ENCODE results near the gene LHFPL2. TPM values are rescaled to one million over a fixed set of nuclear protein-coding genes. Genes with fewer than 3 reads are reported as not detected.

LHFPL2 gene
- total and polyA plus RNA-seq, 9 of the 15 experiments (the other 6 are each of a cell fraction or from before 2014, with no cell fraction given) = 1.0 to 6.6 (median 4.6) TPM

GRCh38 chr5:78677777-78678668 lies 29.5 kb upstream of the LHFPL2 start (continued):
- TF ChIP-seq IRF9 (tag; IDR thresholded peaks at IDR 0.05) = 0 out of 2 replicates have a peak, but pooled peaks have one; percentile 12
- 0 out of 4 replicates have a peak, but pooled peaks of 1 of the 2 experiments have one; percentile 38 for TF ChIP-seq FOXA3 (CRISPR knock-in tag; conservative IDR thresholded peaks at IDR 0.05 in 1 of 2, IDR thresholded peaks at IDR 0.05 in 1 of 2)
- peak in 1 of 2 experiments; percentile 58 for TF ChIP-seq AFF1 (IDR thresholded peaks at IDR 0.05; ENCODE audit: low read depth in 1 of 2, partially characterized antibody in 2 of 2)
- TF ChIP-seq ZNF766 (CRISPR knock-in tag; conservative IDR thresholded peaks at IDR 0.05) = peak; percentile 99
- peak; percentile 56; the same call in 1 of the 2 replicates for TF ChIP-seq ZNF584 (CRISPR knock-in tag; IDR thresholded peaks at IDR 0.05; ENCODE audit: low read depth)
- peak in 1 of 2 experiments; percentile 57; a peak in 1 of 4 replicates for TF ChIP-seq SRF (CRISPR knock-in tag; IDR thresholded peaks at IDR 0.05)
- no peak for TF ChIP-seq NUFIP1 (IDR thresholded peaks at IDR 0.05; ENCODE audit: partially characterized antibody)
- peak; percentile 80 to 86; a peak in 2 of 4 replicates for TF ChIP-seq TRIM24 (IDR thresholded peaks at IDR 0.05)
- TF ChIP-seq SMARCE1 (IDR thresholded peaks at IDR 0.05) = peak; percentile 60; the same call in 1 of the 2 replicates
- TF ChIP-seq NBN (IDR thresholded peaks at IDR 0.05; ENCODE audit: low read depth) = peak; percentile 56; the same call in 1 of the 2 replicates
- no peak for TF ChIP-seq MXI1 (IDR thresholded peaks at IDR 0.05; ENCODE audit: low read depth, low read length)
- TF ChIP-seq RBFOX2 (IDR thresholded peaks at IDR 0.05; ENCODE audit: low read depth, low read length) = peak; percentile 51
- peak; percentile 78 for TF ChIP-seq FOSL1 (tag; conservative IDR thresholded peaks at IDR 0.05)
- TF ChIP-seq EP400 (IDR thresholded peaks at IDR 0.05) = peak; percentile 61
- TF ChIP-seq ARNT (IDR thresholded peaks at IDR 0.05) = peak in 1 of 2 experiments; percentile 91; a peak in 1 of 4 replicates
- no peak for TF ChIP-seq ZBTB1 (CRISPR knock-in tag; IDR thresholded peaks at IDR 0.05; ENCODE audit: borderline replicate concordance, low read depth)
- 0 out of 2 replicates have a peak, but pooled peaks have one; percentile 22 for TF ChIP-seq ZNF592 (IDR thresholded peaks at IDR 0.05)

All from K562 (cell line).